ENCODE measurements around the gene CYP24A1. TPM values are rescaled to one million over a fixed set of nuclear protein-coding genes. Genes with fewer than 3 reads are reported as not detected.

The CYP24A1 gene
- total and polyA plus RNA-seq, 2 of the 13 experiments (the other 11 are each of a cell fraction or from before 2014, with no cell fraction given), result 9.4 to 32.7 TPM

DNA sequence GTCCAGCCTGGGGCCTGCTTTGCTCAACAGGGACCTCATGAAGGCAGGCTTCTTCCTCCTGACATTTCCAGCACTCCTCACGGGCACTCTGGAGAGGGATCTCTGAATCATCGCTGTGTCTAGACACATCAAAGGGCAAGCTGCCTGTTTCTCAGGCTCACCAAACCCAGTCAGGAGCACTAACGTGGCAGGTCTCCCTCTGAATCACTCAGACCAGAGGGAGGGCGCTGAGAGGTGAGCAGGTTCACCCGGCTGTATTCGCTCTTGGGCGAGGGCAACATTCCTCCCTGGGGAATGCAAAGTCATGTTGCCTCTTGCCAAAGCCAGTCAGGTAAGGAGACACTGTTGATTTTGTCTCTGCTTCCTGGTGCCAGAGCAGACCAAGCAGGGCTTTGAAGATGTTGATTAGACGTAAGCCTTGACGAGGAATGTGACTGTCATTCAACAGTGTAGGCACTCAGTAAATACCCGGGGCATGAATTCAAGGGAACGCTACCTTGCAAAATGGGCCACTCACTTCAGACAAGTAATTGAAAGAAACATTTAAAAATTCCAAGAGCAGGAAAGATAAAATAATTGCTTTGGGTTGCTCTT is 50.1 kb downstream of the CYP24A1 start (continued):
- TF ChIP-seq, protein P1, sequence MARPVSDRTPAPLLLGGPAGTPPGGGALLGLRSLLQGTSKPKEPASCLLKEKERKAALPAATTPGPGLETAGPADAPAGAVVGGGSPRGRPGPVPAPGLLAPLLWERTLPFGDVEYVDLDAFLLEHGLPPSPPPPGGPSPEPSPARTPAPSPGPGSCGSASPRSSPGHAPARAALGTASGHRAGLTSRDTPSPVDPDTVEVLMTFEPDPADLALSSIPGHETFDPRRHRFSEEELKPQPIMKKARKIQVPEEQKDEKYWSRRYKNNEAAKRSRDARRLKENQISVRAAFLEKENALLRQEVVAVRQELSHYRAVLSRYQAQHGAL (CRISPR knock-in tag; IDR thresholded peaks at IDR 0.05; ENCODE audit: not compliant biosample characterization), result peak; percentile 92
- TF ChIP-seq TMF1 (CRISPR knock-in tag; IDR thresholded peaks at IDR 0.05; ENCODE audit: low read depth) (no peak), ARHGAP35 (CRISPR knock-in tag; IDR thresholded peaks at IDR 0.05; ENCODE audit: borderline replicate concordance) (peak; percentile 33; the same call in 1 of the 2 replicates), ZNF879 (CRISPR knock-in tag; IDR thresholded peaks at IDR 0.05) (no peak), TGIF2 (CRISPR knock-in tag; IDR thresholded peaks at IDR 0.05) (peak; percentile 96; the same call in 1 of the 2 replicates), HDAC2 (CRISPR knock-in tag; IDR thresholded peaks at IDR 0.05) (peak; percentile 99), MAFG (CRISPR knock-in tag; IDR thresholded peaks at IDR 0.05) (peak; percentile 92), GLI4 (CRISPR knock-in tag; IDR thresholded peaks at IDR 0.05; ENCODE audit: borderline replicate concordance) (no peak), ZEB1 (IDR thresholded peaks at IDR 0.05; ENCODE audit: insufficient replicate concordance, low read depth) (peak; percentile 95), IRX3 (CRISPR knock-in tag; IDR thresholded peaks at IDR 0.05; ENCODE audit: borderline replicate concordance, low read depth) (no peak), FOSL2 (CRISPR knock-in tag; IDR thresholded peaks at IDR 0.05) (peak; percentile 99), HOXA7 (CRISPR knock-in tag; IDR thresholded peaks at IDR 0.05) (no peak), ZNF274 (CRISPR knock-in tag; IDR thresholded peaks at IDR 0.05) (peak; percentile 96), ZNF12 (CRISPR knock-in tag; IDR thresholded peaks at IDR 0.05) (peak; percentile 62; the same call in 1 of the 2 replicates), STAT5B (CRISPR knock-in tag; IDR thresholded peaks at IDR 0.05) (peak; percentile 77; the same call in 1 of the 2 replicates), ZMYM4 (CRISPR knock-in tag; IDR thresholded peaks at IDR 0.05) (peak; percentile 86), ZFP36L2 (CRISPR knock-in tag; IDR thresholded peaks at IDR 0.05) (no peak), SAP130 (CRISPR knock-in tag; IDR thresholded peaks at IDR 0.05; ENCODE audit: low read depth) (peak; percentile 96)
- TF ChIP-seq, protein P2, sequence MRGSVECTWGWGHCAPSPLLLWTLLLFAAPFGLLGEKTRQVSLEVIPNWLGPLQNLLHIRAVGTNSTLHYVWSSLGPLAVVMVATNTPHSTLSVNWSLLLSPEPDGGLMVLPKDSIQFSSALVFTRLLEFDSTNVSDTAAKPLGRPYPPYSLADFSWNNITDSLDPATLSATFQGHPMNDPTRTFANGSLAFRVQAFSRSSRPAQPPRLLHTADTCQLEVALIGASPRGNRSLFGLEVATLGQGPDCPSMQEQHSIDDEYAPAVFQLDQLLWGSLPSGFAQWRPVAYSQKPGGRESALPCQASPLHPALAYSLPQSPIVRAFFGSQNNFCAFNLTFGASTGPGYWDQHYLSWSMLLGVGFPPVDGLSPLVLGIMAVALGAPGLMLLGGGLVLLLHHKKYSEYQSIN (CRISPR knock-in tag; IDR thresholded peaks at IDR 0.05; ENCODE audit: borderline replicate concordance), result no peak
- TF ChIP-seq, protein P3, sequence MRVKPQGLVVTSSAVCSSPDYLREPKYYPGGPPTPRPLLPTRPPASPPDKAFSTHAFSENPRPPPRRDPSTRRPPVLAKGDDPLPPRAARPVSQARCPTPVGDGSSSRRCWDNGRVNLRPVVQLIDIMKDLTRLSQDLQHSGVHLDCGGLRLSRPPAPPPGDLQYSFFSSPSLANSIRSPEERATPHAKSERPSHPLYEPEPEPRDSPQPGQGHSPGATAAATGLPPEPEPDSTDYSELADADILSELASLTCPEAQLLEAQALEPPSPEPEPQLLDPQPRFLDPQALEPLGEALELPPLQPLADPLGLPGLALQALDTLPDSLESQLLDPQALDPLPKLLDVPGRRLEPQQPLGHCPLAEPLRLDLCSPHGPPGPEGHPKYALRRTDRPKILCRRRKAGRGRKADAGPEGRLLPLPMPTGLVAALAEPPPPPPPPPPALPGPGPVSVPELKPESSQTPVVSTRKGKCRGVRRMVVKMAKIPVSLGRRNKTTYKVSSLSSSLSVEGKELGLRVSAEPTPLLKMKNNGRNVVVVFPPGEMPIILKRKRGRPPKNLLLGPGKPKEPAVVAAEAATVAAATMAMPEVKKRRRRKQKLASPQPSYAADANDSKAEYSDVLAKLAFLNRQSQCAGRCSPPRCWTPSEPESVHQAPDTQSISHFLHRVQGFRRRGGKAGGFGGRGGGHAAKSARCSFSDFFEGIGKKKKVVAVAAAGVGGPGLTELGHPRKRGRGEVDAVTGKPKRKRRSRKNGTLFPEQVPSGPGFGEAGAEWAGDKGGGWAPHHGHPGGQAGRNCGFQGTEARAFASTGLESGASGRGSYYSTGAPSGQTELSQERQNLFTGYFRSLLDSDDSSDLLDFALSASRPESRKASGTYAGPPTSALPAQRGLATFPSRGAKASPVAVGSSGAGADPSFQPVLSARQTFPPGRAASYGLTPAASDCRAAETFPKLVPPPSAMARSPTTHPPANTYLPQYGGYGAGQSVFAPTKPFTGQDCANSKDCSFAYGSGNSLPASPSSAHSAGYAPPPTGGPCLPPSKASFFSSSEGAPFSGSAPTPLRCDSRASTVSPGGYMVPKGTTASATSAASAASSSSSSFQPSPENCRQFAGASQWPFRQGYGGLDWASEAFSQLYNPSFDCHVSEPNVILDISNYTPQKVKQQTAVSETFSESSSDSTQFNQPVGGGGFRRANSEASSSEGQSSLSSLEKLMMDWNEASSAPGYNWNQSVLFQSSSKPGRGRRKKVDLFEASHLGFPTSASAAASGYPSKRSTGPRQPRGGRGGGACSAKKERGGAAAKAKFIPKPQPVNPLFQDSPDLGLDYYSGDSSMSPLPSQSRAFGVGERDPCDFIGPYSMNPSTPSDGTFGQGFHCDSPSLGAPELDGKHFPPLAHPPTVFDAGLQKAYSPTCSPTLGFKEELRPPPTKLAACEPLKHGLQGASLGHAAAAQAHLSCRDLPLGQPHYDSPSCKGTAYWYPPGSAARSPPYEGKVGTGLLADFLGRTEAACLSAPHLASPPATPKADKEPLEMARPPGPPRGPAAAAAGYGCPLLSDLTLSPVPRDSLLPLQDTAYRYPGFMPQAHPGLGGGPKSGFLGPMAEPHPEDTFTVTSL (CRISPR knock-in tag; IDR thresholded peaks at IDR 0.05; ENCODE audit: borderline replicate concordance), result peak; percentile 89
- TF ChIP-seq, protein P4, sequence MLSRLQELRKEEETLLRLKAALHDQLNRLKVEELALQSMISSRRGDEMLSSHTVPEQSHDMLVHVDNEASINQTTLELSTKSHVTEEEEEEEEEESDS (CRISPR knock-in tag; IDR thresholded peaks at IDR 0.05; ENCODE audit: borderline replicate concordance), result no peak
- TF ChIP-seq, protein P5, sequence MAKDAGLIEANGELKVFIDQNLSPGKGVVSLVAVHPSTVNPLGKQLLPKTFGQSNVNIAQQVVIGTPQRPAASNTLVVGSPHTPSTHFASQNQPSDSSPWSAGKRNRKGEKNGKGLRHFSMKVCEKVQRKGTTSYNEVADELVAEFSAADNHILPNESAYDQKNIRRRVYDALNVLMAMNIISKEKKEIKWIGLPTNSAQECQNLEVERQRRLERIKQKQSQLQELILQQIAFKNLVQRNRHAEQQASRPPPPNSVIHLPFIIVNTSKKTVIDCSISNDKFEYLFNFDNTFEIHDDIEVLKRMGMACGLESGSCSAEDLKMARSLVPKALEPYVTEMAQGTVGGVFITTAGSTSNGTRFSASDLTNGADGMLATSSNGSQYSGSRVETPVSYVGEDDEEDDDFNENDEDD (CRISPR knock-in tag; IDR thresholded peaks at IDR 0.05; ENCODE audit: borderline replicate concordance), result peak; percentile 63
